Activated T-helper 17 cell treated with anti-CD3 and anti-CD28 coated beads, Interleukin-2, amount 50 U/mL, for 72 hours (primary cell): ENCODE measurements around the gene NAPSA. TPM values are rescaled to one million over a fixed set of nuclear protein-coding genes. Genes with fewer than 3 reads are reported as not detected.
"Not testable (repeated sequence)": the region's sequence is repeated elsewhere in the genome, so short reads cannot be mapped to it uniquely, and the experiment has no call there.

Experiments
- ATAC-seq: fragments of 150-1000 bp; cut with Tn5 transposase; replicated peaks from 2 replicates; pipeline ENCODE4 v1.10.0; 2021; ENCODE audit warnings: mild to moderate bottlenecking, moderate library complexity
- H3K27ac Mint-ChIP-seq: one replicate; pipeline ENCODE4 v1.8.0; 2022; ENCODE audit warnings: mixed read lengths
- H3K27me3 Mint-ChIP-seq: one replicate; pipeline ENCODE4 v1.8.0; 2022; ENCODE audit warnings: mixed read lengths
- H3K36me3 Mint-ChIP-seq: one replicate; pipeline ENCODE4 v1.8.0; 2022; ENCODE audit warnings: low read depth, mild to moderate bottlenecking, mixed read lengths
- H3K4me1 Mint-ChIP-seq: one replicate; pipeline ENCODE4 v1.8.0; 2022; ENCODE audit warnings: mixed read lengths
- H3K4me3 Mint-ChIP-seq: one replicate; pipeline ENCODE4 v1.8.0; 2022; ENCODE audit warnings: mild to moderate bottlenecking, mixed read lengths
- H3K9me3 Mint-ChIP-seq: one replicate; pipeline ENCODE4 v1.8.0; 2022; ENCODE audit warnings: mixed read lengths
- total RNA-seq, 2 donors: library from RNA; stranded (reverse); gene quantifications; one replicate each; pipeline ENCODE4 v1.2.3, GENCODE V29; 2022

NAPSA gene
- total RNA-seq, 2 donors from 2014 or later: 54.6 to 86.0 TPM

DNA sequence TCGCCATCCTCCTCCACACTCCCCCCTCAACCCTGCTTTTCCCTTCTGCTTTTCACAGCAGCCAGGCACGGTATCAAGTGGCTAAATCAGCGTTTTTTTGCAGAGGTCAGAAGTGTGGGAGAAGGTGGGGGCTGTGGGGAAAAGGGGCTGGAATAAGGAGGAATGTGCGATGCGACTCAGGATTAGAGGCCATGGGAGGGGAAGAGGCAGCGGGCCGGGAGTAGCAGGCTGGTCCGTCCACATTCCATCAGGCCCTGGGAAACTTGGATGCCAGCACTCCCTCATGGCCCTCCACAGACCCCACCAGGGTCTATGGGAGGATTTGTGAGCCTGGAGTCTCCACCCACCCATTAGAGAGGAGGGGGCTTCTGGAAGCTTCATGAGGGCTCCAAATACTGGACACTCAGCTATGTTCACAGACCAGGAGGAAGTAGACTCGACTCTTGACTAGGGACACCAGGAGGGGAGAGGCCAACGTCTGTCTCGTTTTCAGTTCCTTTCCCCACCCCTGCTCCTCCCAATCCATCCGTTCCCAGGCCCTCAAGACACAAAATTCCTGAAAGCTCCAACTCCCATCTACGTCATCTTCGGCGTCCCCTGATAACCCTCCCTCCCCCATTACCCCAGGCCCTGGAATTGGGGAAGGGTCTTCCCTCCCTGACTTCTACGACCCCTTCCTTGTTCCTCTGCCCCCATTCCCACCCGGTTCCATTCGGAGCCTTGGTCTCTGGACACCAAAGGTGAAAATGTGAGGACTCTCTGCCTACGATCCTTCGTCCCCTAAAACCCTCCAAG, 33.0 kb downstream of the NAPSA start:
- H3K36me3 Mint-ChIP-seq: peaks cover 43% of the 10 kb centered on the region
- H3K9me3 Mint-ChIP-seq: no peaks in the 10 kb centered on the region
- peak overlapping the region; percentile 30 for H3K27ac Mint-ChIP-seq
- no peak for ATAC-seq
- H3K4me3 Mint-ChIP-seq: peak overlapping the region; percentile 82
- peaks cover 39% of the 10 kb centered on the region for H3K4me1 Mint-ChIP-seq
- peaks cover 40% of the 10 kb centered on the region for H3K27me3 Mint-ChIP-seq

DNA sequence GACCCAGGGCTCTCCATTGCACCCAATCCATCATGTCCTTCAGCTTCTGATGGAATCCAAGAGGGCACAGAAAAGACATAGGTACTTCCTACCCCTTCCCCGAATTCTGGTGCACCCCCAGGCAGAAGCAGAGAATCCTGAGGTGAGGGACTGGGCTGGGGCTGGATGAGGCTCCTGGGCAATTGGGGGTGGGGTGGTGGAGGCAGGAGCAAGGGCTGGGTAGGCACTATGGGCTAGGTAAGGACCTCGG, 33.5 kb downstream of the NAPSA start:
- Mint-ChIP-seq H3K27ac (peak overlapping the region; percentile 76), H3K36me3 (peaks cover 48% of the 10 kb centered on the region), H3K9me3 (no peaks in the 10 kb centered on the region), H3K27me3 (peaks cover 42% of the 10 kb centered on the region), H3K4me1 (peaks cover 44% of the 10 kb centered on the region), H3K4me3 (peak overlapping the region; percentile 82)
- no peak for ATAC-seq

GRCh38 chr19:50331221-50331993, 34.0 kb downstream of the NAPSA start:
- Mint-ChIP-seq H3K27ac (peak overlapping the region; percentile 76), H3K27me3 (peaks cover 47% of the 10 kb centered on the region), H3K4me1 (peaks cover 49% of the 10 kb centered on the region), H3K9me3 (no peaks in the 10 kb centered on the region), H3K36me3 (peaks cover 52% of the 10 kb centered on the region), H3K4me3 (peak overlapping the region; percentile 82)
- ATAC-seq: no peak

- peak; percentile 38 for ATAC-seq
- Mint-ChIP-seq H3K4me3 (peak overlapping the region; percentile 82), H3K36me3 (peaks cover 49% of the 10 kb centered on the region), H3K4me1 (peaks cover 45% of the 10 kb centered on the region), H3K27ac (peak overlapping the region; percentile 78), H3K9me3 (no peaks in the 10 kb centered on the region), H3K27me3 (peaks cover 43% of the 10 kb centered on the region)
Observed at GRCh38 chr19:50330365-50331078, 34.9 kb downstream of the NAPSA start.

DNA sequence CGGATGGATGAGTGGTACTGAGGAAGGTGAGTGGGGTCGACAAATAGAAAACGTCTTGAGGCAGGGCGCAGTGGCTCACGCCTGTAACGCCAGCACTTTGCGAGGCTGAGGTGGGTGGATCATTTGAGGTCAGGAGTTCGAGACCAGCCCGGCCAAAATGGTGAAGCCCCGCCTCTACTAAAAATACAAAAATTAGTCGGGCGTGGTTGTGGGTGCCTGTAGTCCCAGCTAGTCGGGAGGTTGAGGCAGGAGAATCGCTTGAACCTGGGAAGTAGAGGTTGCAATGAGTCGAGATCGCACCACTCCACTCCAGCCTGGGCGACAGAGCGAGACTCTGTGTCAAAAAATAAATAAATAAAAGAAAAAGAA, 35.5 kb downstream of the NAPSA start:
- Mint-ChIP-seq H3K27me3 (peaks cover 38% of the 10 kb centered on the region), H3K4me3 (peak overlapping the region; percentile 82), H3K36me3 (peaks cover 42% of the 10 kb centered on the region), H3K27ac (peak overlapping the region; percentile 78), H3K4me1 (peaks cover 42% of the 10 kb centered on the region)
- not testable (repeated sequence) for H3K9me3 Mint-ChIP-seq, ATAC-seq

- Mint-ChIP-seq H3K27ac (peak within 1 kb of the TSS; percentile 78), H3K9me3 (no peaks in the 10 kb centered on the region)
Observed at GRCh38 chr19:50329146-50329925, 36.1 kb downstream of the NAPSA start, which contains the start of gene KCNC3. KCNC3 (minus strand) TSS chr19:50329377; CDS start chr19:50329082, 295 bp downstream.

DNA sequence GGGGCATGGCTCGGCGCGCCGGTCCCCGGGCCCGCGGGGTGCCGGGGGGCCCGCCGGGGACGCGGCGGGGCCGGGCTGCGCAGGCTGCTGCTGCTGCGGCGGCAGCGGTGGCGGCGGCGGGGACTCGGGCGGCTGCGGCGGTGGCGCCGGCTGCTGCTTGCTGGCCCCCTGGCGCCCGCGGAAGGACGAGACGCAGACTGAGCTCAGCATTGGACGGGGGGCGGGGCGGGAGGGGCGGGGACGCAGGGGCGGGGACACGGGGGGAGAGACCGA, 36.6 kb downstream of the NAPSA start:
- H3K4me1 Mint-ChIP-seq: peaks cover 47% of the 10 kb centered on the region
- no peak overlapping the region for H3K27ac Mint-ChIP-seq
- peaks cover 38% of the 10 kb centered on the region for H3K27me3 Mint-ChIP-seq
- H3K36me3 Mint-ChIP-seq: peaks cover 35% of the 10 kb centered on the region
- H3K4me3 Mint-ChIP-seq: peak overlapping the region; percentile 82
- H3K9me3 Mint-ChIP-seq: no peaks in the 10 kb centered on the region
- no peak for ATAC-seq

More at GRCh38 chr19:50329146-50329925, 36.1 kb downstream of the NAPSA start, which contains the start of gene KCNC3:
- peaks cover 39% of the 10 kb centered on the region for H3K36me3 Mint-ChIP-seq
- peaks cover 48% of the 10 kb centered on the region for H3K4me1 Mint-ChIP-seq
- ATAC-seq: peak; percentile 75
- peak within 1 kb of the TSS; percentile 82 for H3K4me3 Mint-ChIP-seq
- H3K27me3 Mint-ChIP-seq: peaks cover 38% of the 10 kb centered on the region

DNA sequence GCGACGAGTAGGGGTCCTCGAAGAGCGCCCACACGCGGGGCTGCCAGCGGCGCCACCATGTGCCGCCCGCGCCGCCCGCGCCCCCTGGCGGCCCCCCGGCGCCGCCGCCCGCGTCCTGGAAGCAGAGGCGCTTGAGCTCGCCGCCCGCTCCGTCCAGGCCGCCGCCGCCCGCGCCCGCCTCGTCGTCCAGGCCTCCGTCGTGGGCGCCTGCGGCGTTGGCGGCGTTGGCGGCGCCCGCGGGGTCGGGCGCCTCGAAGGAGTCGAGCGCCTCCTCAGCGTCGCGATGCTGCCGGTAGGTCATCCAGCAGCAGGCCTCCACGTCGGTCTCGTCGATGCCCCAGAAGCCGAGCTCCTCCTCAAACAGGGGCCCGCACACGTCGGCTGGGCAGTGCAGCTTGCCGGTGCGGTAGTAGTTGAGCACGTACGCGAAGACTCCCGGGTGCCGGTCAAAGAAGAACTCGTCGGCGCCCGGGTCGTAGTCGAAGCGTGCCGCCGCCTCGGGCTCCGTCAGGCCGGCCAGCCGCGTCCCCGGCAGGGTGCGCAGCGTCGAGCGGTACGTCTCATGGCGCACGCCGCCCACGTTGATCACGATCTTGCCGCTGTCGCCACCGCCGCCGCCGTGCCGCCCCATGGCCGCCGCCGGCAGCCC, 37.1 kb downstream of the NAPSA start:
- Mint-ChIP-seq H3K4me1 (peaks cover 43% of the 10 kb centered on the region), H3K27me3 (peaks cover 38% of the 10 kb centered on the region), H3K36me3 (peaks cover 30% of the 10 kb centered on the region), H3K9me3 (no peaks in the 10 kb centered on the region), H3K4me3 (peak overlapping the region; percentile 65), H3K27ac (no peak overlapping the region)
- no peak for ATAC-seq

DNA sequence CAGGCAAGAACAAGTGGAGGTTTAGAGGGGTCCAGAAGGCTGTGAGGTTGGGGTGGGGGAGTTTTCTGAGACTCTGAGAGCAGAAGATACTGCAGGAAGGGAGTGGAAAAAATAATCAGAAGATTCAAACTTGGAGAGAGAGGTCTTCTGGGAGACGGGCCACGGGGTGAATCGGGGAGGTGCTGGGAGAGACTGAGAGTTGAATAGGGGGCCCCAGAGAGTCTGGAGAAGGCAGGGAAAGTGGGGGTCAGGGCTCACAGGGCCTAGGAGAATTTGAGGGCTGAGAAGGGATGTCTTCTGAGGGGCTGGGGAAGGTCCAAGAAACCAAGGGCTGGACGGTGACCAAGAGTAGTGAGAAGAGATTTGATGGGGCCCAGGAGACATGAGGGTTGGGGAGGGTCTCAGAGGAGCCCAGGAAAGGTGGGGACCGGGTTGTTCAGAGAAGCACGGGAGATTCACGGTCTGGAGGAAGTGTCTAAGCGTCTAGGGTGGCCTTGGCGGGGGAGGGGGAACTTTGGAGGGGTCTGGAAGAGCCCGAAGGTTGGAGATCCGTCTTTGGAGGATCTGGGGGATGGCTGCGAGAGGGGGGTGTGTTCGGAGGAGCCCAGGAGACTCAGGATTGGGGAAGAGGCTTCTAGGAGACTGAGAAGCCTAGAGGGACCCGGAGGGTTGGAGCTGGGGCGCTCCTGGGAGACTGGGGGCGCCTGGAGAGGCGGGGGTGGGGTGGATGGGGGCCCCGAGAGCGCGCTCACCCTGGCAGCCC, 37.8 kb downstream of the NAPSA start:
- Mint-ChIP-seq H3K36me3 (peaks cover 29% of the 10 kb centered on the region), H3K27ac (peak overlapping the region; percentile 1), H3K27me3 (peaks cover 35% of the 10 kb centered on the region), H3K4me1 (peaks cover 42% of the 10 kb centered on the region), H3K4me3 (peak overlapping the region; percentile 65), H3K9me3 (no peaks in the 10 kb centered on the region)
- no peak for ATAC-seq

- peaks cover 39% of the 10 kb centered on the region for H3K27me3 Mint-ChIP-seq
- peak overlapping the region; percentile 1 for H3K27ac Mint-ChIP-seq
- peaks cover 42% of the 10 kb centered on the region for H3K4me1 Mint-ChIP-seq
- H3K9me3 Mint-ChIP-seq: no peaks in the 10 kb centered on the region
- no peak for ATAC-seq
- peak overlapping the region; percentile 65 for H3K4me3 Mint-ChIP-seq
- peaks cover 29% of the 10 kb centered on the region for H3K36me3 Mint-ChIP-seq
Observed at GRCh38 chr19:50327013-50327412, 38.4 kb downstream of the NAPSA start.

DNA sequence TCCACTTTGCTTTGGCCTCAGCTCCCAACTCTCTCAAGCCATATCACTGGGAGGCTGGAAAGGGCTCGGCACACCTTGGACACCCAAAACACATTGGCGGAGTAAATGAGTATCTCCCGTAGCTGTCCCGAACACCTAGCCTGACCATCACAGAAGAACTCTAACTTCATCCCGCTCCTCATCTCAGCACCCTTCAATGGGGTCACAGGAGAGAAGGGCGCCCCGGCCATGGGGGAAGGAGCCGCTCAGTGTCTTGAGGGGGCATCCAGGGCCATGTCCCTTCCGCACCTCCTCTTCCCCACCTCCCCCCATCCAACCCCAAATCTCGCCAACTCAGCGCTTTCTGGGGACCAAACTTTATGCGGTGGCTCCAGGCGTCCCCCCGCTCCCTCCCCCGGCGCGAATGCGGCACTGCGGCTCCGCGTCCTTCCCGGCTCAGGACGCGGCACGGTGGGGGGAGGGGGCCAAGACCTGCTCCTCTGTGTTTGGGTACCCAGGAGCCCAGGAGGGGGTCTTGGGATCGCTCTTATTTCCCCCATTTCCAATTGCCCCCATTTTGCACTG, 39.3 kb downstream of the NAPSA start:
- Mint-ChIP-seq H3K36me3 (peaks cover 29% of the 10 kb centered on the region), H3K27ac (no peak overlapping the region), H3K4me1 (peaks cover 35% of the 10 kb centered on the region), H3K27me3 (peaks cover 33% of the 10 kb centered on the region), H3K4me3 (peak overlapping the region; percentile 65), H3K9me3 (no peaks in the 10 kb centered on the region)
- no peak for ATAC-seq

DNA sequence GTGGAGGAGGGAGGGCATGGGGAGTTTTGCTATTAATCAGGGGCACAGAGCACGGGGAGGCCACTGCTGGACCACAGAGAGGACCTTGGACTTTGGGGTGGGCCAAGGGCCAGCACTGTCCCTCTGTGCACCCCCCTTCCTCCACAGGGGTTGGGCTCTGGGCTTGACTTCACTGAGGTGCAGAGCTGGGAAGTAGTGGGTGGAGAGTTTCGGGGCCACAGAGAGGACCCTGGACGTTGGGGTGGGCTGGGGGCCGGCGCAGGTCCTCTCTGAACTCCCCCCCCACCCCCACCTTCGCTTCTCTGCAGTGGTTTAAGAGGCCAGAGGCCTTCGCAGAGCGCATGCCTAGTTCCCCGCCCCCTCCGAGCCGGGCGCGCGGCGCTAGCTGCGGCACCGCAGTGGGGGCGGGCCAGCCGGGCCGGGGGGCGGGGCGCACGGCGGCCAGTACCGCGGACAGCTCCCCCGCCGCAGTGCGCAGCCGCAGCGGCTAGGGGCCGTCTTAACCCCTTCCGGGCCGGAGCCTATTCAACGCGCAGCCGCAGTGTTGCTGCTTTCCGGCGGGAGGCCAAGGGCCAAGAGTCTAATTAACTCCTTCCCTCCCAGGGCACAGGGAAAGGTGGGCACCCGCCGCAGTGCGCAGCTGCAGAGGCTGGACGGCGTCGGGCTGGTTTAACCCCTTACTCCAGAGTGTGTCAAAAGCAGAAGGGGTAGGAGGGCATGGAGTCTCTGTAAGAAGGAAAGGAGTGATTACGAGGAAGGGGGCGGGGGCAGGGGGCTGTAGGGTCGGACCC, 39.9 kb downstream of the NAPSA start:
- no peak overlapping the region for H3K27ac Mint-ChIP-seq
- peak; percentile 18 for ATAC-seq
- no peaks in the 10 kb centered on the region for H3K9me3 Mint-ChIP-seq
- H3K36me3 Mint-ChIP-seq: peaks cover 29% of the 10 kb centered on the region
- peaks cover 35% of the 10 kb centered on the region for H3K4me1 Mint-ChIP-seq
- peak overlapping the region; percentile 65 for H3K4me3 Mint-ChIP-seq
- peaks cover 31% of the 10 kb centered on the region for H3K27me3 Mint-ChIP-seq
